Activated CD4-positive, alpha-beta T cell treated with anti-CD3 and anti-CD28 coated beads for 36 hours (primary cell): ENCODE results near the gene FABP7. TPM values are rescaled to one million over a fixed set of nuclear protein-coding genes. Genes with fewer than 3 reads are reported as not detected.
"Not testable (repeated sequence)": the region's sequence is repeated elsewhere in the genome, so short reads cannot be mapped to it uniquely, and the experiment has no call there.

ENCODE experiments used
- ATAC-seq: fragments of 200-7000 bp; cut with Tn5 transposase; one replicate; pipeline ENCODE4 v1.10.0; 2021; ENCODE audit warnings: mild to moderate bottlenecking, moderate library complexity
- CTCF ChIA-PET: fragments of 350-600 bp; sonication (Branson Sonifier 250); formaldehyde crosslinking; loops from one replicate; lab custom pipeline; 2021; ENCODE audit warnings: antibody characterized with exemption; lab: Charles Lee
- POLR2A ChIA-PET: fragments of 350-600 bp; sonication (Branson Sonifier 250); formaldehyde crosslinking; loops from one replicate; lab custom pipeline; 2021; ENCODE audit warnings: antibody characterized with exemption, inconsistent platforms; lab: Charles Lee
- DNase-seq: peaks from one replicate; pipeline ENCODE4 v3.0.0-alpha.2; 2020
- H3K27ac Mint-ChIP-seq: one replicate; pipeline ENCODE4 v1.8.0; 2021; ENCODE audit warnings: mixed read lengths
- H3K27me3 Mint-ChIP-seq: one replicate; pipeline ENCODE4 v1.8.0; 2021; ENCODE audit warnings: mixed read lengths
- H3K36me3 Mint-ChIP-seq: one replicate; pipeline ENCODE4 v1.8.0; 2021; ENCODE audit warnings: low read depth, mixed read lengths
- H3K4me1 Mint-ChIP-seq: one replicate; pipeline ENCODE4 v1.8.0; 2021; ENCODE audit warnings: mixed read lengths
- H3K4me3 Mint-ChIP-seq: one replicate; pipeline ENCODE4 v1.8.0; 2021; ENCODE audit warnings: mild to moderate bottlenecking, moderate library complexity, mixed read lengths
- H3K9me3 Mint-ChIP-seq: one replicate; pipeline ENCODE4 v1.8.0; 2021; ENCODE audit warnings: low read depth, mixed read lengths
- intact Hi-C, 2 experiments: fragments of 100-400 bp; cut with DNase I in 1 of 2; cut with micrococcal nuclease in 1 of 2; formaldehyde crosslinking; loops; one replicate each; pipeline versions ENCODE4 v1.14.2 to v1.15.1; 2022 to 2024; cut with DNase I, micrococcal nuclease
- total RNA-seq, 2 experiments: library from RNA; stranded (reverse); gene quantifications; one replicate each; pipeline ENCODE4 v1.2.3, GENCODE V29; 2021

The FABP7 gene
- total RNA-seq, 2 experiments from 2014 or later = not detected

GRCh38 chr6:122744856-122745255 is 34.7 kb upstream of the FABP7 start:
- intact Hi-C loops = loop anchor here in 1 of 2 experiments (1.0 kb wide), 1 partner anchor 94 kb away; no protein-coding TSS in a partner anchor
- H3K4me3 Mint-ChIP-seq, H3K27ac Mint-ChIP-seq, H3K4me1 Mint-ChIP-seq, H3K27me3 Mint-ChIP-seq, POLR2A ChIA-PET, ATAC-seq, H3K9me3 Mint-ChIP-seq, DNase-seq, H3K36me3 Mint-ChIP-seq: not testable (repeated sequence)
- CTCF ChIA-PET = interaction anchor here (0.7 to 3.3 kb wide), 2 partner anchors 94 to 251 kb away, joined by 3 to 8 read pairs; no protein-coding TSS in a partner anchor

DNA sequence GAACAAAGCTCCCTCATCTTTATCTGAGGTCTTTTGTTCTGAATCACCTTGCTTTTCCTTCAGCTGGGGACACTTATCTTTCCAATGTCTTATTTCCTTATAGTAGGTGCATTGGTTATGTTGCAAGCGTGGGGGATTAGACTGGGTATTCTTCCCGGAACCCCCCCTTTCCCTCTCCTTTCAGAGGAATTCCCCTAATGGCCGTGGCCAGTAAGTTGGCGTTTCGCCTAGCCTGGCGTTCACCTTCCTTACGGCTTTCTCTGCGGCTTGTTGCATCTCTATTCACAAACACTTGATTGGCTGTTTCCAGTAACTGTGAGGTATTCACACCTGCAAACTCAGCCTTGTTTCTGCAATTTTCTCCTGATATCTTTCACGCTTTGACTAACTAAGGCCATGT is 32.8 kb upstream of the FABP7 start:
- intact Hi-C loops = no loop called here
- Mint-ChIP-seq H3K4me3 (no peak overlapping the region), H3K9me3 (no peaks in the 10 kb centered on the region), H3K4me1 (peaks cover 10% of the 10 kb centered on the region), H3K27me3 (no peaks in the 10 kb centered on the region), H3K27ac (no peak overlapping the region), H3K36me3 (peaks cover 2% of the 10 kb centered on the region)
- no peak for ATAC-seq
- ChIA-PET POLR2A (no interaction called here), CTCF (interaction anchor here (3.3 kb wide), 1 partner anchor 93 kb away, joined by 8 read pairs; no protein-coding TSS in a partner anchor)
- DNase-seq = no peak

GRCh38 chr6:122747573-122747972 is 31.9 kb upstream of the FABP7 start:
- Mint-ChIP-seq H3K4me1 (peaks cover 12% of the 10 kb centered on the region), H3K27me3 (no peaks in the 10 kb centered on the region), H3K36me3 (peaks cover 2% of the 10 kb centered on the region), H3K9me3 (no peaks in the 10 kb centered on the region), H3K4me3 (no peak overlapping the region), H3K27ac (no peak overlapping the region)
- ATAC-seq (no peak), DNase-seq (no peak)
- CTCF ChIA-PET = interaction anchor here (0.8 kb wide), 1 partner anchor 20 kb away, joined by 3 read pairs; no protein-coding TSS in a partner anchor
- intact Hi-C loops = no loop called here
- POLR2A ChIA-PET = no interaction called here

- ATAC-seq, intact Hi-C loops, H3K4me3 Mint-ChIP-seq, H3K36me3 Mint-ChIP-seq, POLR2A ChIA-PET, H3K27me3 Mint-ChIP-seq, H3K27ac Mint-ChIP-seq, H3K9me3 Mint-ChIP-seq, CTCF ChIA-PET, DNase-seq: not testable (repeated sequence)
- H3K4me1 Mint-ChIP-seq = peaks cover 12% of the 10 kb centered on the region
Observed at GRCh38 chr6:122748945-122749344, 30.6 kb upstream of the FABP7 start.

DNA sequence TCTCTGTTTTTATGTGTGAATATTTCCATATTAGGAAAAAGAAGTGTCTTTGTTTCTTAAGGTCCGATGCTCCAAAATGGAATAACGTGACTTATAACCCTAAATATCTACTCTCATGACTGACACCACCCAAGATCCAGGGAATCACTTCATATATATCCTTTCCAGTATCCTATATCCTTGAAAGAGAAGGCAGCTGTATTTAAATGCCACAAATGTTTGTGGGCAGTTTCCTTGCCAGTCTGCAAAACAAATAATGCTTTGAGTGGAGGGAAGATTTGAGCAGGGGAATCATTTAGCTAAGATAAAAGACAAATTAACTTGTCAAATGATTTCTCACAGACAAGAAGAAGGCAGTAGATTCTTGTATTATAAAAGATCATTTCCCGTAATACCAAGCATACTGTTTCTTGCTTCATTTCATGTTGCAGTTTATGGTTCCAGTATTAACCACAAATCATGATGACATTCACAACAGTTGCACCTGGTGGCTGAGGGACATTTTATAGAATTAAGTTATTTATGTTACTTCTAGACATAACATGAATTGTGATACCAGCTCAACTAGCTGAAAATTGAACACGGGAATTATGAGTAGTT is 30.0 kb upstream of the FABP7 start:
- Mint-ChIP-seq H3K4me1 (peaks cover 12% of the 10 kb centered on the region), H3K9me3 (no peaks in the 10 kb centered on the region), H3K27ac (no peak overlapping the region), H3K27me3 (no peaks in the 10 kb centered on the region), H3K4me3 (no peak overlapping the region), H3K36me3 (peaks cover 2% of the 10 kb centered on the region)
- CTCF ChIA-PET = no interaction called here
- POLR2A ChIA-PET = no interaction called here
- ATAC-seq = no peak
- no peak for DNase-seq
- intact Hi-C loops = no loop called here

- H3K27ac Mint-ChIP-seq = no peak overlapping the region
- POLR2A ChIA-PET = no interaction called here
- no peak overlapping the region for H3K4me3 Mint-ChIP-seq
- peak; percentile 78 for ATAC-seq
- no peak for DNase-seq
- peaks cover 12% of the 10 kb centered on the region for H3K4me1 Mint-ChIP-seq
- H3K9me3 Mint-ChIP-seq = no peaks in the 10 kb centered on the region
- peaks cover 2% of the 10 kb centered on the region for H3K36me3 Mint-ChIP-seq
- intact Hi-C loops = no loop called here
- no peaks in the 10 kb centered on the region for H3K27me3 Mint-ChIP-seq
- CTCF ChIA-PET = interaction anchor here (0.7 to 0.9 kb wide), 4 partner anchors 17 to 87 kb away, joined by 3 to 4 read pairs (median 3); no protein-coding TSS in a partner anchor
Observed at GRCh38 chr6:122751326-122751725, 28.2 kb upstream of the FABP7 start.

DNA sequence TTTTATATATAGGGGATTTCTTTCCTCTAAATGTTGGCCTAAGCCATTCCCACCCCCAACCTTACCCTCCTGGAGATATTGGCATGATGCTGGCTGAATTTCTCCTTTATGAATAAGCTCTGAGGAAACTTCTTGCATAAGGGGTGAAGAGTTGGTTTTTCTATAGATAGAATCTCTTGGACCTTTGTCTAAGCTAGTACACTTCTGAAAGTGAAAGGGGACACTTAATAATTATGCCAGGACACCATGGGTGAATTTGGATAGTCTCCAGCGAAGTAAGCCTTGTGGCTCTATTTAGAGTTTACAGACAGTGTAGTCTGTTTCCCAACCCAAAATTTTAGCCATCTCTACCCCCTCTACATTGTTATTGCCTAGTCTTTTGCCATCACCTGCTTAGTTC is 27.1 kb upstream of the FABP7 start:
- H3K27me3 Mint-ChIP-seq = no peaks in the 10 kb centered on the region
- ChIA-PET CTCF (no interaction called here), POLR2A (no interaction called here)
- peaks cover 12% of the 10 kb centered on the region for H3K4me1 Mint-ChIP-seq
- H3K27ac Mint-ChIP-seq = no peak overlapping the region
- DNase-seq = no peak
- H3K4me3 Mint-ChIP-seq = no peak overlapping the region
- ATAC-seq = no peak
- intact Hi-C loops = no loop called here
- peaks cover 2% of the 10 kb centered on the region for H3K36me3 Mint-ChIP-seq
- no peaks in the 10 kb centered on the region for H3K9me3 Mint-ChIP-seq

DNA sequence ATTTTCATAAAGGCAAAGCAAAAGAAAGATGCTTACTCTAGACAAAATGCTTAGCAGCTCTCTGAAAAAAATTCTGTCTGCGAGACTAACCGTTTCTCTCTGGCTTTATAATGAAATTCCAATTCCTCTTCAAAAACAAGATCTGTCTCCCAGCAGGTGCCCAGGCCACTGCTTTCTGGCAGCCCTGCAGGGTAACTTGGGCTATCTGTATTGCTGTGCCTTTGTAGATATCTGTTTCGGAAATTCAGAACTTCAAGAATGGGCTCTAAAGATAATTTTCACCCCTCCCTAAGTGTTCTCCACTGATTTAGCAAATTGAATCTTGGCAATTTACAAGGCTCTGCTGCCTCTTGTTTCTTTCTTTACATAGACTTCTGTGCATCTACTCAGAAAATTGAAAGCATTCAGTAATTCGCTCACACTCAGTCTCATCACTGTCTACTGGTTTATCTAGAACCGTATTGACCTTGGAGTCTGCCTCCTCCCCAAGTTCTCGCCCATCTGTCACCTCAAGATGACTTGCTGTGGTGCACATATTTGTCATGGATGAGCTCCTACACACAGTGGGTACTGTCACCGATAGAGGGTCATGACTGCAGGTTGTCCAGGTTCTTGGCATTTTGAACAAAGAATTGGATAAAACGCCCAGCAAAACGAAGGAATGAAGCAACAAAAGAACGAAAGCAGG is 26.4 kb upstream of the FABP7 start:
- Mint-ChIP-seq H3K27me3 (no peaks in the 10 kb centered on the region), H3K4me1 (peaks cover 12% of the 10 kb centered on the region), H3K4me3 (no peak overlapping the region), H3K36me3 (peaks cover under 1% of the 10 kb centered on the region), H3K9me3 (no peaks in the 10 kb centered on the region), H3K27ac (no peak overlapping the region)
- ATAC-seq = no peak
- POLR2A ChIA-PET = no interaction called here
- CTCF ChIA-PET = no interaction called here
- no peak for DNase-seq
- intact Hi-C loops = no loop called here

- no peaks in the 10 kb centered on the region for H3K27me3 Mint-ChIP-seq
- ATAC-seq (no peak), DNase-seq (no peak)
- POLR2A ChIA-PET = interaction anchor here (0.6 kb wide), 1 partner anchor 9 kb away, joined by 3 read pairs; no protein-coding TSS in a partner anchor
- peaks cover 12% of the 10 kb centered on the region for H3K4me1 Mint-ChIP-seq
- H3K9me3 Mint-ChIP-seq = no peaks in the 10 kb centered on the region
- CTCF ChIA-PET = no interaction called here
- H3K4me3 Mint-ChIP-seq = no peak overlapping the region
- H3K27ac Mint-ChIP-seq = no peak overlapping the region
- intact Hi-C loops = no loop called here
- no peaks in the 10 kb centered on the region for H3K36me3 Mint-ChIP-seq
Observed at GRCh38 chr6:122753688-122754056, 25.8 kb upstream of the FABP7 start.

GRCh38 chr6:122754191-122754731 is 25.3 kb upstream of the FABP7 start:
- ATAC-seq = no peak
- peaks cover 12% of the 10 kb centered on the region for H3K4me1 Mint-ChIP-seq
- H3K27me3 Mint-ChIP-seq = no peaks in the 10 kb centered on the region
- ChIA-PET CTCF (no interaction called here), POLR2A (interaction anchor here (0.6 kb wide), 1 partner anchor 9 kb away, joined by 3 read pairs; no protein-coding TSS in a partner anchor)
- H3K27ac Mint-ChIP-seq = no peak overlapping the region
- no peak for DNase-seq
- no peaks in the 10 kb centered on the region for H3K36me3 Mint-ChIP-seq
- no peaks in the 10 kb centered on the region for H3K9me3 Mint-ChIP-seq
- intact Hi-C loops = no loop called here
- no peak overlapping the region for H3K4me3 Mint-ChIP-seq

GRCh38 chr6:122755901-122756300 is 23.6 kb upstream of the FABP7 start:
- Mint-ChIP-seq H3K27ac (no peak overlapping the region), H3K4me3 (no peak overlapping the region), H3K4me1 (peaks cover 9% of the 10 kb centered on the region), H3K9me3 (no peaks in the 10 kb centered on the region), H3K36me3 (no peaks in the 10 kb centered on the region), H3K27me3 (no peaks in the 10 kb centered on the region)
- CTCF ChIA-PET = no interaction called here
- POLR2A ChIA-PET = no interaction called here
- DNase-seq (no peak), ATAC-seq (no peak)
- intact Hi-C loops = no loop called here
